ENCODE results near the gene ATXN1. TPM values are rescaled to one million over a fixed set of nuclear protein-coding genes. Genes with fewer than 3 reads are reported as not detected.

ATXN1 gene
- total and polyA plus RNA-seq, 2 experiments from 2014 or later: 14.2 to 20.1 TPM

DNA sequence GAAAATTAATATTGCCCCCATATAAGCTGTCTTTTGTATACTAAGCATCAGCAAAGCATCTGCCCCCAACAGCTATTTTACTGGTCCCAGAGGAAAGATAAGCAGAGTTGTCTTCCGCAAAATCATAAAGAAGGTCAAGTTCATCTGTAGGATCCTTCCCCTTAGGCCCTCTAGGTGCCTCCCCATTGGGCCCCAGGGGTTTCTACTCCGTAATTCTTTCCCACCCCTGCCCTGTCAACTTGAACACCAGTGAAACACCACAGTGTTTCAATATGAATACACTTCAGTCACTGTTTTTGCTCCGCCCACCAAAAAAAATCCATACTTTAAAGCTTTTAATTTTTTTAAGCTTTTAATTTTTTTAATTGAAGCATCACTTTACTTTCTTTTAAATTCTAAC lies 159.2 kb downstream of the ATXN1 start:
- WGBS, 2 experiments (ENCODE audit: low coverage in 1 of 2, low lambda C conversion rate in 2 of 2, missing lambda C conversion rate in 2 of 2): 98% methylated on average over 3 of the region's 3 CpGs
- H4K20me1 ChIP-seq (ENCODE audit: insufficient read depth): no peaks in the 10 kb centered on the region
- H2AFZ ChIP-seq: no peak overlapping the region
- H3F3A ChIP-seq (ENCODE audit: insufficient read depth): peaks cover 4% of the 10 kb centered on the region; the same call in 1 of the 2 replicates
- H3K4me1 ChIP-seq (ENCODE audit: insufficient read depth): no peaks in the 10 kb centered on the region
- H3K27me3 ChIP-seq (replicated peaks; ENCODE audit: insufficient read depth): no peaks in the 10 kb centered on the region
- DNase-seq: no peak
- TF ChIP-seq EZH2phosphoT487 (IDR thresholded peaks at IDR 0.05; ENCODE audit: insufficient read depth, low read depth): no peak
- no peak for TF ChIP-seq EZH2 (IDR thresholded peaks at IDR 0.05; ENCODE audit: insufficient read depth, poor library complexity, severe bottlenecking)
- H3K36me3 ChIP-seq (ENCODE audit: low read depth): no peaks in the 10 kb centered on the region
- no peak overlapping the region for H3K4me2 ChIP-seq (ENCODE audit: unreplicated experiment)
- H3K9me2 ChIP-seq (ENCODE audit: insufficient read depth): no peaks in the 10 kb centered on the region
- no peak overlapping the region for H3K9ac ChIP-seq
- in situ Hi-C loops (cut with MboI): no loop called here
- H3K9me3 ChIP-seq (ENCODE audit: low read depth): no peaks in the 10 kb centered on the region
- peaks cover 3% of the 10 kb centered on the region; the same call in 1 of the 2 replicates for H3K79me2 ChIP-seq (ENCODE audit: insufficient read depth)
- H3K4me3 ChIP-seq: no peak overlapping the region
- no peak overlapping the region for H3K27ac ChIP-seq

DNA sequence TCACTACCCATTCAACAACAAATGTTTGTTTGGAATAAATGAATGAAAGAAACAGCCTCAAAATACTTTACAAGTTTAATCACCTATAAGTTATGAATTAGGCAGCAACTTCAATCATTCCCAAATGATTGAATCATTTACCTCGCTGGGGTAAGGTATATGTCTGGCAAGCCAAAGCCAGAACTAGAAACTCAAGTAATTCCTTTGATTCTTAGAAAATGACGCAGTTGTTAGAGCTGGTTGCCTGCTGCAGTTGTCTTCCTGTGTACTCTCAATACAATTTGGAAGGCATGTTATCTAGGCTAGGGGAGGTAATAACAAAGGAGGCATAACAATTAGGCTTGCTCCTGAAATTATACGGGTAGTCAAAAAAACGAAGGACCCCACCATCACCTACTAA lies 160.6 kb downstream of the ATXN1 start:
- no peak for DNase-seq
- Histone ChIP-seq H3K9ac (no peak overlapping the region), H3K4me1 (ENCODE audit: insufficient read depth) (no peaks in the 10 kb centered on the region), H3K4me3 (no peak overlapping the region), H2AFZ (no peak overlapping the region), H3K4me2 (ENCODE audit: unreplicated experiment) (no peak overlapping the region), H3K36me3 (ENCODE audit: low read depth) (0 out of 2 replicates have a peak, but pooled peaks cover 7% of the 10 kb centered on the region), H3K27me3 (replicated peaks; ENCODE audit: insufficient read depth) (no peaks in the 10 kb centered on the region), H3K9me2 (ENCODE audit: insufficient read depth) (no peaks in the 10 kb centered on the region), H4K20me1 (ENCODE audit: insufficient read depth) (no peaks in the 10 kb centered on the region), H3K9me3 (ENCODE audit: low read depth) (no peaks in the 10 kb centered on the region), H3K27ac (no peak overlapping the region), H3K79me2 (ENCODE audit: insufficient read depth) (peaks cover 3% of the 10 kb centered on the region; the same call in 1 of the 2 replicates), H3F3A (ENCODE audit: insufficient read depth) (peaks cover 4% of the 10 kb centered on the region; the same call in 1 of the 2 replicates)
- WGBS, 2 experiments (ENCODE audit: low coverage in 1 of 2, low lambda C conversion rate in 2 of 2, missing lambda C conversion rate in 2 of 2): 91 to 97% methylated on average over 4 of the region's 4 CpGs
- TF ChIP-seq EZH2phosphoT487 (IDR thresholded peaks at IDR 0.05; ENCODE audit: insufficient read depth, low read depth) (no peak), EZH2 (IDR thresholded peaks at IDR 0.05; ENCODE audit: insufficient read depth, poor library complexity, severe bottlenecking) (no peak)
- in situ Hi-C loops (cut with MboI): no loop called here

DNA sequence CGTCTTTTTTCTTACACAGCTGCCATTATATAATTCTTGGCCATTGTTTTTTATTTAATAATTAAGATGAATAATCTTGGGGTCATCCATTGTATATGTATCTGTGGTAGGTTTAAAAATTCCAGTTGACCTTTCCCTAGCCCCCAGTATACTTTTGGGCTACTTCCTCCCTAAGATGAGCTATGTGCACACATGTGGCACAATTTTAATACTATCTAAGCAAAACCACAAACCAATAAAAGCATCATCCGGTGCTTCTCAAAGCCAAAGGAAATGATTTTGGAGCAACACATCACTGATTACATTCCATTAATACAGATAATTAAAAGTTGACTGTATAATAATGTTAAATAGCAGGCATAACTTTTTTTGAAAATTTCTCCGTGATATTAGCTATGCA lies 161.2 kb downstream of the ATXN1 start:
- TF ChIP-seq EZH2 (IDR thresholded peaks at IDR 0.05; ENCODE audit: insufficient read depth, poor library complexity, severe bottlenecking) (no peak), EZH2phosphoT487 (IDR thresholded peaks at IDR 0.05; ENCODE audit: insufficient read depth, low read depth) (no peak)
- in situ Hi-C loops (cut with MboI): no loop called here
- Histone ChIP-seq H2AFZ (no peak overlapping the region), H3K4me1 (ENCODE audit: insufficient read depth) (no peaks in the 10 kb centered on the region), H3K36me3 (ENCODE audit: low read depth) (0 out of 2 replicates have a peak, but pooled peaks cover 7% of the 10 kb centered on the region), H3F3A (ENCODE audit: insufficient read depth) (no peaks in the 10 kb centered on the region), H3K9me2 (ENCODE audit: insufficient read depth) (no peaks in the 10 kb centered on the region), H3K9ac (no peak overlapping the region), H3K27ac (no peak overlapping the region), H3K9me3 (ENCODE audit: low read depth) (no peaks in the 10 kb centered on the region), H3K27me3 (replicated peaks; ENCODE audit: insufficient read depth) (no peaks in the 10 kb centered on the region), H4K20me1 (ENCODE audit: insufficient read depth) (no peaks in the 10 kb centered on the region), H3K79me2 (ENCODE audit: insufficient read depth) (peaks cover 3% of the 10 kb centered on the region; the same call in 1 of the 2 replicates), H3K4me2 (ENCODE audit: unreplicated experiment) (no peak overlapping the region), H3K4me3 (no peak overlapping the region)
- no peak for DNase-seq
- WGBS, 2 experiments (ENCODE audit: low coverage in 1 of 2, low lambda C conversion rate in 2 of 2, missing lambda C conversion rate in 2 of 2): 87 to 90% methylated on average over 3 of the region's 3 CpGs

- Histone ChIP-seq H2AFZ (no peak overlapping the region), H3K79me2 (ENCODE audit: insufficient read depth) (0 out of 2 replicates have a peak, but pooled peaks cover 3% of the 10 kb centered on the region), H3K9ac (no peak overlapping the region), H3K9me3 (ENCODE audit: low read depth) (no peaks in the 10 kb centered on the region), H3K36me3 (ENCODE audit: low read depth) (peaks cover 7% of the 10 kb centered on the region; the same call in 1 of the 2 replicates), H4K20me1 (ENCODE audit: insufficient read depth) (no peaks in the 10 kb centered on the region), H3K27ac (no peak overlapping the region), H3K4me2 (ENCODE audit: unreplicated experiment) (no peak overlapping the region), H3K9me2 (ENCODE audit: insufficient read depth) (no peaks in the 10 kb centered on the region), H3F3A (ENCODE audit: insufficient read depth) (no peaks in the 10 kb centered on the region), H3K4me1 (ENCODE audit: insufficient read depth) (no peaks in the 10 kb centered on the region), H3K27me3 (replicated peaks; ENCODE audit: insufficient read depth) (no peaks in the 10 kb centered on the region), H3K4me3 (no peak overlapping the region)
- no peak for DNase-seq
- TF ChIP-seq EZH2 (IDR thresholded peaks at IDR 0.05; ENCODE audit: insufficient read depth, poor library complexity, severe bottlenecking) (no peak), EZH2phosphoT487 (IDR thresholded peaks at IDR 0.05; ENCODE audit: insufficient read depth, low read depth) (no peak)
- in situ Hi-C loops (cut with MboI): no loop called here
- WGBS, 2 experiments (ENCODE audit: low coverage in 1 of 2, low lambda C conversion rate in 2 of 2, missing lambda C conversion rate in 2 of 2): 88 to 90% methylated on average over 9 to 10 of the region's 10 CpGs
Observed at GRCh38 chr6:16596616-16597331, 164.5 kb downstream of the ATXN1 start.

All from GM23248 (cell line).